A673 (cell line): ENCODE results near the gene CDC7. TPM values are rescaled to one million over a fixed set of nuclear protein-coding genes. Genes with fewer than 3 reads are reported as not detected.

Experiments used
- BruUV-seq: library from RNA; stranded (reverse); fragments of 400-500 nt; replicated peaks from 2 replicates; lab custom pipeline; 2021; lab: Mats Ljungman, UMichigan
- CTCF ChIA-PET: fragments of 300-600 bp; sonication (Branson Sonifier 250); formaldehyde crosslinking; loops from one replicate; lab custom pipeline; 2022; ENCODE audit warnings: antibody characterized with exemption; lab: Charles Lee
- POLR2A ChIA-PET: fragments of 300-600 bp; sonication (Branson Sonifier 250); formaldehyde crosslinking; loops from one replicate; lab custom pipeline; 2022; ENCODE audit warnings: antibody characterized with exemption; ENCODE audit not compliant: low non-redundant PET; lab: Charles Lee
- DNase-seq: peaks from one replicate; pipeline ENCODE4 v3.0.0-alpha.2; 2015; ENCODE audit warnings: low spot score
- H3K27ac ChIP-seq: fragments of 200-600 bp; sonication (generic); 2 replicates; pipeline ENCODE4 v1.5.1; 2016; ENCODE audit warnings: mixed run types, low read depth, mild to moderate bottlenecking, mixed read lengths, antibody characterized with exemption, low read length; ENCODE audit not compliant: poor library complexity, severe bottlenecking
- H3K27me3 ChIP-seq: fragments of 200-600 bp; sonication (generic); replicated peaks from 2 replicates; pipeline ENCODE4 v1.6.1; 2017; ENCODE audit warnings: mixed run types, low read depth, mild to moderate bottlenecking, mixed read lengths, antibody characterized with exemption, low read length; ENCODE audit not compliant: insufficient read depth, poor library complexity
- H3K36me3 ChIP-seq: fragments of 200-600 bp; sonication (generic); 2 replicates; pipeline ENCODE4 v1.6.1; 2016; ENCODE audit warnings: mixed run types, mild to moderate bottlenecking, mixed read lengths, antibody characterized with exemption, low read length; ENCODE audit not compliant: insufficient read depth, poor library complexity, severe bottlenecking
- H3K4me1 ChIP-seq: fragments of 200-600 bp; sonication (generic); 2 replicates; pipeline ENCODE4 v1.6.1; 2017; ENCODE audit warnings: mixed run types, mild to moderate bottlenecking, mixed read lengths, antibody characterized with exemption, low read length; ENCODE audit not compliant: insufficient read depth, poor library complexity, severe bottlenecking
- H3K4me3 ChIP-seq: fragments of 200-600 bp; sonication (generic); 2 replicates; pipeline ENCODE4 v1.5.1; 2016; ENCODE audit warnings: low read depth, mixed run types, mild to moderate bottlenecking, mixed read lengths, low read length; ENCODE audit not compliant: poor library complexity, severe bottlenecking
- H3K9me3 ChIP-seq: fragments of 200-600 bp; sonication (generic); 2 replicates; pipeline ENCODE4 v1.6.1; 2016; ENCODE audit warnings: mixed run types, low read depth, mild to moderate bottlenecking, mixed read lengths, antibody characterized with exemption, low read length; ENCODE audit not compliant: poor library complexity, severe bottlenecking
- EZH2 ChIP-seq: fragments of 200-600 bp; sonication (generic); IDR thresholded peaks from 2 replicates; pipeline ENCODE4 v1.6.1; 2017; ENCODE audit warnings: borderline replicate concordance, low read depth, mild to moderate bottlenecking, mixed read lengths, antibody characterized with exemption, low read length; ENCODE audit not compliant: poor library complexity, severe bottlenecking
- intact Hi-C: fragments of 100-400 bp; cut with micrococcal nuclease; formaldehyde crosslinking; loops from one replicate; pipeline ENCODE4 v1.10.0; 2022; ENCODE audit not compliant: unreplicated experiment
- total RNA-seq: library from RNA; stranded (reverse); gene quantifications from 2 replicates; pipeline ENCODE4 v1.2.3, GENCODE V29; 2021
- TF ChIP-seq, protein P1 (sequence below): fragments of 300-800, 200-600 bp; sonication (generic); conservative IDR thresholded peaks from 2 replicates; pipeline ENCODE4 v1.5.1; 2017; ENCODE audit warnings: low read depth, mild to moderate bottlenecking, antibody characterized with exemption, low read length, moderate library complexity, mixed read lengths

The CDC7 gene
- total RNA-seq, 1 experiment from 2014 or later = 34.0 TPM

DNA sequence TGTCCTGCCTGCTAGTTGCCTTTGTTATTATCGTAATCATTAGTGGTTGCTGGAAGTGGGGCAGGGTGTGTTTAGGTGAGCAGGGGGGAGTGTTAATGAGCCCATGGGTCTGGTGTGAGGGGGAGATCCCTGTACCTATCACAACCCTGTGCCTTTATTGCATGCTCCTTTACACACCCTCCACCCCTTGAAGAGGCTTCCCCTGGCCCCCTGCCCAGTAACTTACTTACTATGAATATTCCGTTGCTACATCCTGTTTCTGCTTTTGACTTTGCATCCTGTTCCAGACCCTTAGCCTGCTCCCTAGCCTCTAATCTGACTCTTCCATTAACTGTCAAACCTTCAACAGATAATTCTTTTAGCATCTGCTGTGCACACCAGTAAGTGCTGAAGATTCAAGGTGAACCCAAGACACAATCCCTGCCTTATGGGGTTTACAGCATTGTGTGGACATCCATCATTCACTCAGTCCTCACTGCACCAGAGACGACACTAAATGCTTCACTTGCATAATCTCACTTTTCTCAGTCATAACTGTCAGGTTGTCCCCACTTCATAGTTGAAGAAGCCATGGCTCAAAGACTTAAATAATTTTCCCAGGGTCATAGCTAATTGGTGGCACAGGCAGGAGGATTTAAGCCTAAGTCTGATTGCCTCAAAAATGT is 47.9 kb downstream of the CDC7 start:
- Histone ChIP-seq H3K9me3 (no peaks in the 10 kb centered on the region), H3K27ac (no peak overlapping the region), H3K4me3 (no peak overlapping the region), H3K36me3 (no peaks in the 10 kb centered on the region), H3K27me3 (peaks cover 6% of the 10 kb centered on the region), H3K4me1 (no peaks in the 10 kb centered on the region)
- no peak for DNase-seq
- no TSS peak for BruUV-seq
- CTCF ChIA-PET = no interaction called here
- POLR2A ChIA-PET = no interaction called here
- TF ChIP-seq, protein P1, sequence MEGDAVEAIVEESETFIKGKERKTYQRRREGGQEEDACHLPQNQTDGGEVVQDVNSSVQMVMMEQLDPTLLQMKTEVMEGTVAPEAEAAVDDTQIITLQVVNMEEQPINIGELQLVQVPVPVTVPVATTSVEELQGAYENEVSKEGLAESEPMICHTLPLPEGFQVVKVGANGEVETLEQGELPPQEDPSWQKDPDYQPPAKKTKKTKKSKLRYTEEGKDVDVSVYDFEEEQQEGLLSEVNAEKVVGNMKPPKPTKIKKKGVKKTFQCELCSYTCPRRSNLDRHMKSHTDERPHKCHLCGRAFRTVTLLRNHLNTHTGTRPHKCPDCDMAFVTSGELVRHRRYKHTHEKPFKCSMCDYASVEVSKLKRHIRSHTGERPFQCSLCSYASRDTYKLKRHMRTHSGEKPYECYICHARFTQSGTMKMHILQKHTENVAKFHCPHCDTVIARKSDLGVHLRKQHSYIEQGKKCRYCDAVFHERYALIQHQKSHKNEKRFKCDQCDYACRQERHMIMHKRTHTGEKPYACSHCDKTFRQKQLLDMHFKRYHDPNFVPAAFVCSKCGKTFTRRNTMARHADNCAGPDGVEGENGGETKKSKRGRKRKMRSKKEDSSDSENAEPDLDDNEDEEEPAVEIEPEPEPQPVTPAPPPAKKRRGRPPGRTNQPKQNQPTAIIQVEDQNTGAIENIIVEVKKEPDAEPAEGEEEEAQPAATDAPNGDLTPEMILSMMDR = no peak
- TF ChIP-seq EZH2 = no peak
- intact Hi-C loops = no loop called here

DNA sequence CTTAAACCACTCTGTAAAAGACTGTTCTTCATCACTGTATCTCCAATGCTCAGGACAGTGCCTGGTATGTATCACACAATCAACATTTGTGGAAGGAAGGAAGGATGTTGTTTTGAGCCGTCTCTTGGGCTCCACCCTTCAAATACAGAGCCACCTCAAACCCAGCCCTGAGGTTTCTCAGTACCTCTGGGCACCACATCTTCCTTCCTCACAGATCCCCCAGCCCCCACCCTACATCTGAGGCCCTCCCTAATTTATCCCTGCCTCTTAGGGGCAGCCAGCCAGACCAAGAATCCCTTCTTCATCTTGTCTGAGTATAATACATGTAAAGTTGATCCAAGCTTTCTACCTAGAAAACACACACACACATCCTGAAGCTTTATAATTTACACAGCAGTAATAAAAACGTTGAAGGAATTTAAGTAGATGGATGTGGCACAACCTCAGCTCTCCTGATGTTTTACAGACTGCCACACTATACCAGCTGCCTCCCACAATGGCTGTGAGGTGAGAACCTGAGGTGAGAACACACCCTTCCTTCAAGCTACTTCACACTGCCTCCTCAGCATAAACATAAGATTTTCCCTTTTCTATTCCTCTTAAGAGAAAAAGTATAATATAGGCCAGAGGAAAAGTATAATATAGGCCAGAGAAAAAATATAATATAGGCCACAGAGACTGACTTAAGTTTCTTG is 48.5 kb downstream of the CDC7 start:
- no peak overlapping the region for H3K4me3 ChIP-seq
- ChIA-PET POLR2A (no interaction called here), CTCF (no interaction called here)
- H3K4me1 ChIP-seq = no peaks in the 10 kb centered on the region
- TF ChIP-seq, protein P1 = no peak
- no peak for TF ChIP-seq EZH2
- H3K27me3 ChIP-seq = peaks cover 4% of the 10 kb centered on the region
- BruUV-seq = no TSS peak
- intact Hi-C loops = no loop called here
- no peak overlapping the region for H3K27ac ChIP-seq
- no peaks in the 10 kb centered on the region for H3K36me3 ChIP-seq
- DNase-seq = no peak
- no peaks in the 10 kb centered on the region for H3K9me3 ChIP-seq

DNA sequence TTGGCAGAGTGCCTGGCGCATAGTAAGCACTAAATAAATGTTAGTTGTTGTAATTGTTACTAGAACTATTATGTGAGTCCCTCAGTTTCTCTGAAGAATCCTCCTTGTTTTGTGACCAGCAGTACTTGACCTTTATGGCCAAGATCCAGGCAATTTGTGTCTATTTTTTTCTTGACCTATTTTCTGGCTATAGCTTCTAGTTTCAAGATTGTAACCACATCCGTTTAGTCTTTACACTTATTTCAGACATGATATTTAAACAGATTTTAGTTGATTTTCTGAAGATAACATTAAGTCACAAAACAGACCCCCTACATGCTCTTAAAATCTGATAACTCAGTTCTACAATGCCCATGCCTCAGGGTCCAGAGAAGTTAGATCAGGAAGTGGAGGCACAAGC is 50.3 kb downstream of the CDC7 start:
- Histone ChIP-seq H3K27me3 (no peaks in the 10 kb centered on the region), H3K9me3 (no peaks in the 10 kb centered on the region), H3K36me3 (no peaks in the 10 kb centered on the region), H3K4me1 (no peaks in the 10 kb centered on the region), H3K27ac (no peak overlapping the region), H3K4me3 (no peak overlapping the region)
- POLR2A ChIA-PET = no interaction called here
- no TSS peak for BruUV-seq
- intact Hi-C loops = no loop called here
- CTCF ChIA-PET = no interaction called here
- TF ChIP-seq, protein P1 = no peak
- no peak for TF ChIP-seq EZH2
- DNase-seq = no peak
